Gastroesophageal sphincter (tissue), 3 donors: ENCODE data around the gene PKHD1.

ENCODE experiments used
- EP300 ChIP-seq: sonication (generic); formaldehyde crosslinking; IDR thresholded peaks from one replicate; pipeline ENCODE4 v1.6.1; 2017; ENCODE audit warnings: antibody characterized with exemption, mild to moderate bottlenecking
- POLR2A ChIP-seq, 2 donors: fragments of 450-650 bp; IDR thresholded peaks; one replicate each; pipeline ENCODE4 v1.6.1; 2017; ENCODE audit warnings: antibody characterized with exemption in 2 of 2, mild to moderate bottlenecking in 2 of 2, moderate library complexity in 1 of 2
- POLR2AphosphoS5 ChIP-seq: sonication (generic); formaldehyde crosslinking; IDR thresholded peaks from one replicate; pipeline ENCODE4 v1.6.1; 2017; ENCODE audit warnings: antibody characterized with exemption
- TF ChIP-seq, protein P1 (sequence below), 4 experiments: fragments of 200-600 bp in 2 of 4; fragments of 450-650 bp in 2 of 4; sonication (generic) in 1 of 4; IDR thresholded peaks; one replicate each; pipeline ENCODE4 v1.5.1; 2017 to 2019; ENCODE audit warnings: antibody characterized with exemption in 4 of 4, mild to moderate bottlenecking in 2 of 4, moderate library complexity in 2 of 4

DNA sequence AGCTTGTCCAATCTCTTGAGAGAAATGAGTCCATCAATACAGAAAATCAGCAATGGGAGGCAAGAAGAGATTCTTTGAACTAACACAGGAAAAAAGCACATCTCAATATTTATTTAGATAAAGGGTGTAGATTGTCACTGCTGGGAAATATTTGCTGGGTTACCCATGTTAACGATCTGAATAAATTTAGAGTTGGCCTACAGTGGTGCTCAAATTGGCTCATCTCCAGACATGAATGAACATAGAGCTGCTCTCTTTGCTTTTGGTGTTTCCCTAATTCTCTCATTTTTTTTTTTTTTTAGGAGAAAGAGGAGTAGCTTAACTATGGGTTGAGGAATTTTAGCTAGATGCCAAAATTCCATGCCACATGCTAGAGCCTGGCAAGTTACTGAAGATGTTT lies 471.2 kb downstream of the PKHD1 start:
- no peak for TF ChIP-seq POLR2AphosphoS5
- TF ChIP-seq, protein P1, sequence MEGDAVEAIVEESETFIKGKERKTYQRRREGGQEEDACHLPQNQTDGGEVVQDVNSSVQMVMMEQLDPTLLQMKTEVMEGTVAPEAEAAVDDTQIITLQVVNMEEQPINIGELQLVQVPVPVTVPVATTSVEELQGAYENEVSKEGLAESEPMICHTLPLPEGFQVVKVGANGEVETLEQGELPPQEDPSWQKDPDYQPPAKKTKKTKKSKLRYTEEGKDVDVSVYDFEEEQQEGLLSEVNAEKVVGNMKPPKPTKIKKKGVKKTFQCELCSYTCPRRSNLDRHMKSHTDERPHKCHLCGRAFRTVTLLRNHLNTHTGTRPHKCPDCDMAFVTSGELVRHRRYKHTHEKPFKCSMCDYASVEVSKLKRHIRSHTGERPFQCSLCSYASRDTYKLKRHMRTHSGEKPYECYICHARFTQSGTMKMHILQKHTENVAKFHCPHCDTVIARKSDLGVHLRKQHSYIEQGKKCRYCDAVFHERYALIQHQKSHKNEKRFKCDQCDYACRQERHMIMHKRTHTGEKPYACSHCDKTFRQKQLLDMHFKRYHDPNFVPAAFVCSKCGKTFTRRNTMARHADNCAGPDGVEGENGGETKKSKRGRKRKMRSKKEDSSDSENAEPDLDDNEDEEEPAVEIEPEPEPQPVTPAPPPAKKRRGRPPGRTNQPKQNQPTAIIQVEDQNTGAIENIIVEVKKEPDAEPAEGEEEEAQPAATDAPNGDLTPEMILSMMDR (IDR thresholded peaks at IDR 0.05): no peak
- TF ChIP-seq POLR2A (IDR thresholded peaks at IDR 0.05): no peak
- no peak for TF ChIP-seq EP300
